DOHH2 (cell line): ENCODE data around the gene MACROD2.

Source experiments
- H3F3A ChIP-seq: fragments of 200-600 bp; sonication (generic), shearing (Covaris generic); 2 replicates; pipeline ENCODE4 v1.6.0; 2016; ENCODE audit warnings: antibody characterized with exemption, mild to moderate bottlenecking; ENCODE audit not compliant: control insufficient read depth, insufficient read depth
- H3K27ac ChIP-seq: fragments of 200-600 bp; sonication (generic); 2 replicates; pipeline ENCODE4 v1.5.1; 2014; ENCODE audit warnings: low read depth, mild to moderate bottlenecking, low read length, moderate library complexity
- H3K27me3 ChIP-seq: fragments of 200-600 bp; sonication (generic); 2 replicates; pipeline ENCODE4 v1.6.1; 2014; ENCODE audit warnings: mild to moderate bottlenecking, low read length, mixed read lengths; ENCODE audit not compliant: control insufficient read depth
- H3K36me3 ChIP-seq: fragments of 200-600 bp; sonication (generic); 2 replicates; pipeline ENCODE4 v1.6.1; 2014; ENCODE audit warnings: mild to moderate bottlenecking, low read length, moderate library complexity, mixed read lengths; ENCODE audit not compliant: control insufficient read depth
- H3K4me1 ChIP-seq: fragments of 200-600 bp; sonication (generic); 2 replicates; pipeline ENCODE4 v1.6.1; 2014; ENCODE audit warnings: mild to moderate bottlenecking, low read length, mixed read lengths; ENCODE audit not compliant: control insufficient read depth
- H3K4me2 ChIP-seq: fragments of 200-600 bp; sonication (generic); 2 replicates; pipeline ENCODE4 v1.6.0; 2014; ENCODE audit warnings: mild to moderate bottlenecking, low read length, moderate library complexity
- H3K4me3 ChIP-seq: fragments of 200-600 bp; sonication (generic); 2 replicates; pipeline ENCODE4 v1.5.1; 2014; ENCODE audit warnings: mild to moderate bottlenecking, low read length, mixed read lengths
- H3K79me2 ChIP-seq: fragments of 200-600 bp; sonication (generic); 2 replicates; pipeline ENCODE4 v1.6.1; 2014; ENCODE audit warnings: mild to moderate bottlenecking, low read length, mixed read lengths; ENCODE audit not compliant: control insufficient read depth
- H3K9me2 ChIP-seq: fragments of 200-600 bp; sonication (generic); replicated peaks from 2 replicates; pipeline ENCODE4 v1.6.1; 2014; ENCODE audit warnings: mild to moderate bottlenecking, low read length, mixed read lengths; ENCODE audit not compliant: control insufficient read depth
- H3K9me3 ChIP-seq: fragments of 200-600 bp; sonication (generic); 2 replicates; pipeline ENCODE4 v1.6.1; 2014; ENCODE audit warnings: antibody characterized with exemption, low read length, mixed read lengths; ENCODE audit not compliant: control insufficient read depth, insufficient read depth
- H4K20me1 ChIP-seq: fragments of 200-600 bp; sonication (generic); 2 replicates; pipeline ENCODE4 v1.6.0; 2014; ENCODE audit warnings: low read depth, mild to moderate bottlenecking, antibody characterized with exemption, low read length, moderate library complexity; ENCODE audit not compliant: control insufficient read depth, insufficient read depth
- CTCF ChIP-seq: fragments of 200-600 bp; sonication (generic); IDR thresholded peaks from one replicate; pipeline ENCODE4 v1.5.1; 2014; ENCODE audit warnings: antibody characterized with exemption, mild to moderate bottlenecking, low read depth, low read length; ENCODE audit not compliant: poor library complexity, severe bottlenecking
- EZH2phosphoT487 ChIP-seq: fragments of 200-600 bp; sonication (generic); IDR thresholded peaks from 2 replicates; pipeline ENCODE4 v1.6.1; 2017; ENCODE audit warnings: borderline replicate concordance, mild to moderate bottlenecking, antibody characterized with exemption, low read length, moderate library complexity, mixed read lengths

The MACROD2 gene

DNA sequence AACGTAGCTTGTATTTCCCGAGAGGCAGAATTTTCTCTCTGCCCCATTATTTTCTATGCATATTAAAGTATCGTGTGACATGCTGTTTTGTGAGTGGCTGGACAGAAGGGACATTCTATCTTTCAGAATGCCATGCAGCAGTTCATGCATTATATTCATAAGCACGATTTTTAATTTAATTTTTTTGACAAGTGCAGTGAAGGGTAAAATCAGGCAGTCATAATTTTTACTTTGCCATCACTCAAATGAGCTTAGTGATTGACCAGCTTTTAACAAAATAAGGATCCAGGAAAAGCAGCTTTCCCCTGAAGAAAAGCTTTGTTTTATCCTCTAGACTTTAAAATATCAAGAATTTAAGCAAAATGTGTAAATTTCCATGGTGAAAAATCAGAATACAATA lies 1904.7 kb downstream of the MACROD2 start:
- Histone ChIP-seq H3K4me2 (no peak overlapping the region), H4K20me1 (no peaks in the 10 kb centered on the region)

GRCh38 chr20:15900443-15900842 lies 1905.1 kb downstream of the MACROD2 start:
- Histone ChIP-seq H3K9me3 (no peaks in the 10 kb centered on the region), H3K4me3 (no peak overlapping the region), H3K36me3 (no peaks in the 10 kb centered on the region), H3K27me3 (no peaks in the 10 kb centered on the region), H3K4me2 (no peak overlapping the region), H3K27ac (no peak overlapping the region), H3K79me2 (no peaks in the 10 kb centered on the region), H3K9me2 (no peaks in the 10 kb centered on the region), H3F3A (no peaks in the 10 kb centered on the region), H3K4me1 (no peaks in the 10 kb centered on the region), H4K20me1 (no peaks in the 10 kb centered on the region)
- TF ChIP-seq CTCF (no peak), EZH2phosphoT487 (no peak)

More for the DNA sequence above, 1904.7 kb downstream of the MACROD2 start:
- Histone ChIP-seq H3F3A (no peaks in the 10 kb centered on the region), H3K9me3 (no peaks in the 10 kb centered on the region), H3K4me3 (no peak overlapping the region), H3K27ac (no peak overlapping the region), H3K4me1 (no peaks in the 10 kb centered on the region), H3K36me3 (no peaks in the 10 kb centered on the region), H3K9me2 (no peaks in the 10 kb centered on the region), H3K27me3 (no peaks in the 10 kb centered on the region), H3K79me2 (no peaks in the 10 kb centered on the region)
- TF ChIP-seq EZH2phosphoT487 (no peak), CTCF (no peak)

DNA sequence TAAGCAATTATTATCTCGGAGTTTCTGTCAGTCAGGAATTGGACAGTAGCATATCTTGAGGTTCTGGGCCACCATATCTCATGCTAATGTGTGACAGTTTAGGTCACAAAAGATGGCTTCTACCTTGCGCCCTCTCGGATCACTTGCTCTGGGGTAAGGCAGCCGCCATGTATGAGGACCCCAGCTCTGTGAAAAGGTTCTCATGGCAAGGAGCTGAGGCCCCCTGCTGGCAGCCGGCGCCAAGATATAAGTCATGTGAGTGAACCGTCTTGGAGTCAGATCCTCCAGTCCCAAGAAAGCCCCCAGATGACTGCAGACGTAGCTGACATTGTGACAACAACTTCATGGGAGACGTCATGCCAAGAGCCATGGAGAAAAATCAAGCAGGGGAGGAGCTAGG lies 1907.2 kb downstream of the MACROD2 start:
- H3K4me1 ChIP-seq = no peaks in the 10 kb centered on the region
- H3K4me3 ChIP-seq = no peak overlapping the region
- no peak overlapping the region for H3K27ac ChIP-seq
- H3K9me2 ChIP-seq = no peaks in the 10 kb centered on the region
- no peak for TF ChIP-seq EZH2phosphoT487
- peak; percentile 60 for TF ChIP-seq CTCF
- no peaks in the 10 kb centered on the region for H3F3A ChIP-seq
- H3K79me2 ChIP-seq = no peaks in the 10 kb centered on the region
- no peaks in the 10 kb centered on the region for H3K27me3 ChIP-seq
- H3K4me2 ChIP-seq = no peak overlapping the region
- H3K36me3 ChIP-seq = no peaks in the 10 kb centered on the region
- H3K9me3 ChIP-seq = no peaks in the 10 kb centered on the region
- no peaks in the 10 kb centered on the region for H4K20me1 ChIP-seq

GRCh38 chr20:15905661-15906060 lies 1910.3 kb downstream of the MACROD2 start:
- no peaks in the 10 kb centered on the region for H3K36me3 ChIP-seq
- TF ChIP-seq EZH2phosphoT487 (no peak), CTCF (no peak)

More at GRCh38 chr20:15905661-15906060, 1910.3 kb downstream of the MACROD2 start:
- H3K9me3 ChIP-seq = no peaks in the 10 kb centered on the region
- H3K4me1 ChIP-seq = no peaks in the 10 kb centered on the region
- no peaks in the 10 kb centered on the region for H3K79me2 ChIP-seq
- no peaks in the 10 kb centered on the region for H3K27me3 ChIP-seq
- no peaks in the 10 kb centered on the region for H4K20me1 ChIP-seq
- no peaks in the 10 kb centered on the region for H3K9me2 ChIP-seq
- no peak overlapping the region for H3K27ac ChIP-seq
- no peaks in the 10 kb centered on the region for H3F3A ChIP-seq
- no peak overlapping the region for H3K4me3 ChIP-seq
- H3K4me2 ChIP-seq = no peak overlapping the region
